ENCODE results near the gene CFB. TPM values are rescaled to one million over a fixed set of nuclear protein-coding genes. Genes with fewer than 3 reads are reported as not detected.

CFB gene
- total and polyA plus RNA-seq, 9 of the 15 experiments (the other 6 are each of a cell fraction or from before 2014, with no cell fraction given), result 0.08 to 0.91 (median 0.22) TPM; not detected in 4

- no peak for TF ChIP-seq ZBTB2 (IDR thresholded peaks at IDR 0.05)
- no peak for TF ChIP-seq FOXP4 (CRISPR knock-in tag; IDR thresholded peaks at IDR 0.05; ENCODE audit: borderline replicate concordance)
- no peak for TF ChIP-seq ZFP30 (CRISPR knock-in tag; IDR thresholded peaks at IDR 0.05; ENCODE audit: borderline replicate concordance)
- no peak for TF ChIP-seq ZNF3 (CRISPR knock-in tag; IDR thresholded peaks at IDR 0.05)
- no peak for TF ChIP-seq ZNF280A (IDR thresholded peaks at IDR 0.05; ENCODE audit: low read depth, partially characterized antibody)
- no peak for TF ChIP-seq NR4A1 (CRISPR knock-in tag; IDR thresholded peaks at IDR 0.05)
- TF ChIP-seq NR4A1 (tag; IDR thresholded peaks at IDR 0.05), result no peak
- no peak for TF ChIP-seq ZNF184 (CRISPR knock-in tag; IDR thresholded peaks at IDR 0.05)
- no peak for TF ChIP-seq ZNF518B (CRISPR knock-in tag; IDR thresholded peaks at IDR 0.05)
- 0 out of 2 replicates have a peak, but pooled peaks have one; percentile 22 for TF ChIP-seq CHD2 (IDR thresholded peaks at IDR 0.05; ENCODE audit: low read depth, low read length)
- no peak for TF ChIP-seq MAFF (IDR thresholded peaks at IDR 0.05; ENCODE audit: low read length)
- no peak for TF ChIP-seq ZNF766 (CRISPR knock-in tag; conservative IDR thresholded peaks at IDR 0.05)
- TF ChIP-seq ZNF449 (CRISPR knock-in tag; IDR thresholded peaks at IDR 0.05), result no peak
- no peak for TF ChIP-seq COPS2 (conservative IDR thresholded peaks at IDR 0.05)
- TF ChIP-seq MAFG (tag; conservative IDR thresholded peaks at IDR 0.05), result no peak
- TF ChIP-seq CSDE1 (IDR thresholded peaks at IDR 0.05), result no peak
Observed at GRCh38 chr6:31979238-31979898, 33.5 kb downstream of the CFB start (continued).
